CD14-positive monocyte (primary cell): ENCODE data around the gene HDC. TPM values are rescaled to one million over a fixed set of nuclear protein-coding genes. Genes with fewer than 3 reads are reported as not detected.

Experiments
- DNase-seq, 3 donors: peaks; one replicate each; pipeline ENCODE4 v3.0.0-alpha.2; 2011 to 2022
- H2AFZ ChIP-seq: 2 replicates; pipeline ENCODE4 v1.6.0; 2012; ENCODE audit warnings: mild to moderate bottlenecking, low read depth, low read length, inconsistent platforms; ENCODE audit not compliant: insufficient read depth, poor library complexity, severe bottlenecking
- H3K27ac ChIP-seq, 2 donors: 1 replicate in 1 of 2; 2 replicates in 1 of 2; pipeline ENCODE4 v1.5.1; 2012 to 2013; ENCODE audit warnings: low read length in 2 of 2, control low read depth in 1 of 2, inconsistent platforms in 1 of 2, low read depth in 1 of 2, mild to moderate bottlenecking in 1 of 2
- H3K27me3 ChIP-seq, 2 donors: one replicate each; pipeline versions ENCODE4 v1.6.0 to v1.6.1; 2011 to 2013; ENCODE audit warnings: low read length in 2 of 2; ENCODE audit not compliant: control insufficient read depth in 2 of 2, insufficient read depth in 2 of 2
- H3K36me3 ChIP-seq, 2 donors: replicated peaks in 1 of 2; 1 replicate in 1 of 2; 2 replicates in 1 of 2; pipeline versions ENCODE4 v1.5.1 to v1.6.1; 2012 to 2013; ENCODE audit warnings: low read length in 2 of 2, control low read depth in 1 of 2, inconsistent platforms in 1 of 2, mild to moderate bottlenecking in 1 of 2; ENCODE audit not compliant: insufficient read depth in 2 of 2, control insufficient read depth in 1 of 2
- H3K4me1 ChIP-seq, 2 donors: 1 replicate in 1 of 2; 2 replicates in 1 of 2; pipeline versions ENCODE4 v1.5.1 to v1.6.1; 2012 to 2013; ENCODE audit warnings: low read length in 2 of 2, control low read depth in 1 of 2, inconsistent platforms in 1 of 2, mild to moderate bottlenecking in 1 of 2, moderate library complexity in 1 of 2; ENCODE audit not compliant: insufficient read depth in 2 of 2, control insufficient read depth in 1 of 2
- H3K4me2 ChIP-seq: replicated peaks from 2 replicates; pipeline ENCODE3; 2012; ENCODE audit warnings: low read length, moderate library complexity, mild to moderate bottlenecking; ENCODE audit not compliant: poor library complexity, severe bottlenecking; ENCODE audit errors: extremely low read depth
- H3K4me3 ChIP-seq, 3 experiments: fragments of 200-600 bp in 1 of 3; sonication (generic) in 1 of 3; replicated peaks in 1 of 3; 1 replicate in 2 of 3; 2 replicates in 1 of 3; pipeline ENCODE4 v1.5.1; 2011 to 2013; ENCODE audit warnings: low read length in 3 of 3, mild to moderate bottlenecking in 3 of 3, control low read depth in 2 of 3, low read depth in 2 of 3, inconsistent platforms in 1 of 3, moderate library complexity in 1 of 3
- H3K79me2 ChIP-seq: 2 replicates; pipeline ENCODE4 v1.6.0; 2012; ENCODE audit warnings: mild to moderate bottlenecking, control low read depth, inconsistent platforms, low read length, moderate library complexity; ENCODE audit not compliant: insufficient read depth
- H3K9ac ChIP-seq: 2 replicates; pipeline ENCODE4 v1.6.0; 2017; ENCODE audit warnings: low read length, mild to moderate bottlenecking; ENCODE audit not compliant: insufficient read depth, poor library complexity, severe bottlenecking
- H3K9me3 ChIP-seq, 2 donors: replicated peaks in 1 of 2; 1 replicate in 1 of 2; 2 replicates in 1 of 2; pipeline versions ENCODE4 v1.5.1 to v1.6.1; 2012 to 2013; ENCODE audit warnings: low read length in 2 of 2, control low read depth in 1 of 2; ENCODE audit not compliant: control insufficient read depth in 1 of 2, insufficient read depth in 1 of 2
- H4K20me1 ChIP-seq: 2 replicates; pipeline ENCODE4 v1.6.0; 2012; ENCODE audit warnings: mild to moderate bottlenecking, low read length, control low read depth, moderate library complexity; ENCODE audit not compliant: insufficient read depth
- H3K27ac Mint-ChIP-seq, 7 donors: one replicate each; pipeline ENCODE4 v1.8.0; 2020; ENCODE audit warnings: mild to moderate bottlenecking in 7 of 7, mixed read lengths in 7 of 7, moderate library complexity in 6 of 7, inconsistent platforms in 2 of 7
- H3K27me3 Mint-ChIP-seq, 3 donors: one replicate each; pipeline ENCODE4 v1.8.0; 2021 to 2022; ENCODE audit warnings: low read depth in 3 of 3, mild to moderate bottlenecking in 3 of 3, mixed read lengths in 3 of 3, moderate library complexity in 3 of 3, inconsistent platforms in 1 of 3
- H3K36me3 Mint-ChIP-seq, 2 donors: one replicate each; pipeline ENCODE4 v1.8.0; 2020; ENCODE audit warnings: mixed read lengths in 2 of 2, inconsistent platforms in 1 of 2, mild to moderate bottlenecking in 1 of 2
- H3K4me1 Mint-ChIP-seq: one replicate; pipeline ENCODE4 v1.8.0; 2020; ENCODE audit warnings: mild to moderate bottlenecking, mixed read lengths
- H3K4me3 Mint-ChIP-seq, 2 donors: one replicate each; pipeline ENCODE4 v1.8.0; 2020; ENCODE audit warnings: mild to moderate bottlenecking in 2 of 2, mixed read lengths in 2 of 2, moderate library complexity in 1 of 2
- H3K9me3 Mint-ChIP-seq, 7 donors: one replicate each; pipeline ENCODE4 v1.8.0; 2020 to 2022; ENCODE audit warnings: mixed read lengths in 7 of 7, mild to moderate bottlenecking in 6 of 7, moderate library complexity in 6 of 7, inconsistent platforms in 2 of 7
- WGBS: methylation state at CpG from one replicate; pipeline ENCODE4 v1.1.5; 2013; ENCODE audit warnings: missing lambda C conversion rate; ENCODE audit not compliant: insufficient coverage; 5-methylcytosine and 5-hydroxymethylcytosine counted together
- intact Hi-C, 2 donors: fragments of 100-400 bp; cut with micrococcal nuclease; formaldehyde crosslinking; loops; one replicate each; pipeline versions ENCODE4 v1.15.0 to v1.15.1; 2023
- polyA plus RNA-seq, 3 donors: library from polyadenylated mRNA; depleted of rRNA in 1 of 3; unstranded in 2 of 3; stranded (reverse) in 1 of 3; fragments of 300-500 nt in 2 of 3; fragments of >200 nt in 1 of 3; fragmentation: Illumina TruSeq in 2 of 3; gene quantifications; 1 replicate in 2 of 3; 2 replicates in 1 of 3; pipeline ENCODE4 v1.2.3, GENCODE V29; 2012 to 2021
- TF ChIP-seq, protein P1 (sequence below): fragments of 200-600 bp; IDR thresholded peaks from one replicate; pipeline ENCODE4 v1.8.0; 2022; ENCODE audit warnings: antibody characterized with exemption, mild to moderate bottlenecking

Gene HDC
- polyA plus RNA-seq, 3 donors: 0.11 TPM; not detected in 2

- DNase-seq: no peak
- H3K4me2 ChIP-seq: no peak overlapping the region
- WGBS: 14% methylated on average over 1 of the region's 2 CpGs
Observed at GRCh38 chr15:50260969-50261496, 4.5 kb downstream of the HDC start.

GRCh38 chr15:50259276-50259675 is 6.2 kb downstream of the HDC start:
- no peak overlapping the region for H3K4me2 ChIP-seq

More at GRCh38 chr15:50260969-50261496, 4.5 kb downstream of the HDC start:
- H3K27me3 ChIP-seq: no peaks in the 10 kb centered on the region
- peak overlapping the region; percentile 7 for H2AFZ ChIP-seq
- intact Hi-C loops: no loop called here
- H3K27me3 Mint-ChIP-seq: peaks cover 0 to 8% (median 0%) of the 10 kb centered on the region in 3 donors
- H3K4me3 Mint-ChIP-seq: no peak overlapping the region
- H3K36me3 Mint-ChIP-seq: no peaks in the 10 kb centered on the region
- H3K36me3 ChIP-seq: no peaks in the 10 kb centered on the region
- H3K4me3 ChIP-seq: no peak overlapping the region
- H3K79me2 ChIP-seq: no peaks in the 10 kb centered on the region
- TF ChIP-seq, protein P1, sequence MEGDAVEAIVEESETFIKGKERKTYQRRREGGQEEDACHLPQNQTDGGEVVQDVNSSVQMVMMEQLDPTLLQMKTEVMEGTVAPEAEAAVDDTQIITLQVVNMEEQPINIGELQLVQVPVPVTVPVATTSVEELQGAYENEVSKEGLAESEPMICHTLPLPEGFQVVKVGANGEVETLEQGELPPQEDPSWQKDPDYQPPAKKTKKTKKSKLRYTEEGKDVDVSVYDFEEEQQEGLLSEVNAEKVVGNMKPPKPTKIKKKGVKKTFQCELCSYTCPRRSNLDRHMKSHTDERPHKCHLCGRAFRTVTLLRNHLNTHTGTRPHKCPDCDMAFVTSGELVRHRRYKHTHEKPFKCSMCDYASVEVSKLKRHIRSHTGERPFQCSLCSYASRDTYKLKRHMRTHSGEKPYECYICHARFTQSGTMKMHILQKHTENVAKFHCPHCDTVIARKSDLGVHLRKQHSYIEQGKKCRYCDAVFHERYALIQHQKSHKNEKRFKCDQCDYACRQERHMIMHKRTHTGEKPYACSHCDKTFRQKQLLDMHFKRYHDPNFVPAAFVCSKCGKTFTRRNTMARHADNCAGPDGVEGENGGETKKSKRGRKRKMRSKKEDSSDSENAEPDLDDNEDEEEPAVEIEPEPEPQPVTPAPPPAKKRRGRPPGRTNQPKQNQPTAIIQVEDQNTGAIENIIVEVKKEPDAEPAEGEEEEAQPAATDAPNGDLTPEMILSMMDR: no peak
- H3K4me1 Mint-ChIP-seq: peaks cover 42% of the 10 kb centered on the region
- no peaks in the 10 kb centered on the region for H4K20me1 ChIP-seq
- no peak overlapping the region for H3K9ac ChIP-seq
- peaks cover 29 to 30% of the 10 kb centered on the region in 2 donors for H3K4me1 ChIP-seq
- H3K27ac Mint-ChIP-seq: no peak overlapping the region
- H3K9me3 Mint-ChIP-seq: peaks cover 0 to 2% (median 0%) of the 10 kb centered on the region in 7 donors
- no peaks in the 10 kb centered on the region for H3K9me3 ChIP-seq
- no peak overlapping the region for H3K27ac ChIP-seq

More at GRCh38 chr15:50259276-50259675, 6.2 kb downstream of the HDC start:
- Histone ChIP-seq H3K27me3 (no peaks in the 10 kb centered on the region), H3K79me2 (no peaks in the 10 kb centered on the region), H3K9me3 (no peaks in the 10 kb centered on the region), H4K20me1 (no peaks in the 10 kb centered on the region), H3K4me1 (peaks cover 29 to 30% of the 10 kb centered on the region in 2 donors), H3K4me3 (no peak overlapping the region), H3K27ac (no peak overlapping the region), H2AFZ (no peak overlapping the region), H3K9ac (no peak overlapping the region), H3K36me3 (no peaks in the 10 kb centered on the region)
- Mint-ChIP-seq H3K4me3 (peak overlapping the region in 1 of 2 donors; percentile 10), H3K9me3 (peaks cover 0 to 2% (median 0%) of the 10 kb centered on the region in 7 donors), H3K36me3 (no peaks in the 10 kb centered on the region), H3K27ac (no peak overlapping the region), H3K27me3 (peaks cover 0 to 8% (median 0%) of the 10 kb centered on the region in 3 donors), H3K4me1 (peaks cover 45% of the 10 kb centered on the region)
- DNase-seq: no peak
- intact Hi-C loops: no loop called here
- WGBS: 71% methylated on average over 1 of the region's 5 CpGs
- TF ChIP-seq, protein P1: no peak
